ENCODE results near the gene GSE1.
A peak's percentile ranks its signal among the peaks of the same experiment; 100 is the strongest.

GSE1 gene

DNA sequence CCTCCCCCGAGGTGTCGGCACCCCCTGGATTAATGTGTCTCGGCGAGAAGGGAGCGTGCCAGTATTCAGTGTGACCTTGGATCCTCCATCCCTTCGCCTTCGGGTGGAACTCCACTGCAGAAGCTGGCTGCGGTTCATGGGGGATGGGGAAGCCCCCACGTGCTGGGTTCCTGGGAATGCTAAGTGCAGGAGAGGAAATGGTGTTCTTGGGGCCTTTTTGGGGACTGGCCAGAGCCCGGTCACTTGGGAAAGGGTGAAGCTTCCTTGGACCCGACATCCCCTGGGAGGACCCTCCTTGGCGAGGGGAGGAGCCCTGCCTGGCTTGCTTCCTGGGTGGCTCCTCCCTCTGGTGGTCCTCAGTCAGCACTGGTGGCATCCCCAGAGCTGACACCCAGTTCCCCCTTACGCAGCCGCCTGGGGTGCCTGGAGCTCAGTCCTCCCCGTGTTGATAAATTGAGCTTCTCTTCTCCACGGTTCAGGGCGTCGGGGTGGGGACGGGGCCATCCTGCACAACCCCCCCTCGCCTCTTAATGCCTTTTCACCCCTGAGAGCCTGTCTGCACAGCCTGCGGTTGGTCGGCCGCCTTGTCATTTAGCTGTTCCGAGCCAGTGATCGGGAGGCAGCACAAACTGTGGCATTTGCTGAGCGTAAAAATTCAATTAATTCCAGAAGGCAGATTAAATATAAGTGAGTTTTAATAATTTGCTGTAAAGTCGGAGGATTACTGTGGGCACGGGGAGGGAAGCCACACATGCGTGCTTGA, 30.7 kb upstream of the GSE1 start:
- Histone ChIP-seq H3K4me3 (no peak overlapping the region), H3K27ac (no peak overlapping the region)
- TF ChIP-seq, protein P1, sequence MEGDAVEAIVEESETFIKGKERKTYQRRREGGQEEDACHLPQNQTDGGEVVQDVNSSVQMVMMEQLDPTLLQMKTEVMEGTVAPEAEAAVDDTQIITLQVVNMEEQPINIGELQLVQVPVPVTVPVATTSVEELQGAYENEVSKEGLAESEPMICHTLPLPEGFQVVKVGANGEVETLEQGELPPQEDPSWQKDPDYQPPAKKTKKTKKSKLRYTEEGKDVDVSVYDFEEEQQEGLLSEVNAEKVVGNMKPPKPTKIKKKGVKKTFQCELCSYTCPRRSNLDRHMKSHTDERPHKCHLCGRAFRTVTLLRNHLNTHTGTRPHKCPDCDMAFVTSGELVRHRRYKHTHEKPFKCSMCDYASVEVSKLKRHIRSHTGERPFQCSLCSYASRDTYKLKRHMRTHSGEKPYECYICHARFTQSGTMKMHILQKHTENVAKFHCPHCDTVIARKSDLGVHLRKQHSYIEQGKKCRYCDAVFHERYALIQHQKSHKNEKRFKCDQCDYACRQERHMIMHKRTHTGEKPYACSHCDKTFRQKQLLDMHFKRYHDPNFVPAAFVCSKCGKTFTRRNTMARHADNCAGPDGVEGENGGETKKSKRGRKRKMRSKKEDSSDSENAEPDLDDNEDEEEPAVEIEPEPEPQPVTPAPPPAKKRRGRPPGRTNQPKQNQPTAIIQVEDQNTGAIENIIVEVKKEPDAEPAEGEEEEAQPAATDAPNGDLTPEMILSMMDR (IDR thresholded peaks at IDR 0.05) = no peak
- DNase-seq (ENCODE audit: low spot score) = no peak

DNA sequence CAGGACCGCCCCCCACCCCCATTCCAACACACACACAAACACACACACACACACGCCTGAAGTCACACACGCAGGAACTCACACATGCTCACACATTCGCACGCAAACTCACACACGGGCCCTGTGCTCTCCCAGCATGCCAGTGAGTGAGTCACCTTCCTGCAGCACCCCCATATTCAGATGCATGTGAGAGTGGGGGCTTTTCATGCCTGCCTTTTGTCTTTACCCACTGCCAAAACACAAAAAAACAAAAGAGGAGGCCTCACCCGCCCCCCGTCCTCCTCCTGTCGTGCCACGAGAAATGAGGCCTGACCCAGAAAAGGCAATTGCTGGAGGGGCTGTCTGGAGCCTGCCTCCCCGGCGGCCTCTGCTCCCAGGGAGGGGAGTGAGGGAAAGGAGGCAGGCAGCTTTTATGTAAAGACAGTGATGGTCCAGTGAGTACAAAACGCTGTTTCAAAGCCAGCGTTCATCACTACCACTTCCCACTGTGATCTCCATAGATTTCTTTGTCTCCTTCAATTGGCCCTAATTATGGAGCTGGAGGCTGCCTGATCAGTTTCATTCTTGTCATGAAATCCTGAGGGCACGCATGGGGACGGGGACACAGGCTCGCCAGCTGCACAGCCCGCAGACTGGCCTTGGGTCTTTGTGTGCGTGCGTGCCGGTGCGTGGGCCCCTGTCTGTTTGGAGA, 29.5 kb upstream of the GSE1 start:
- TF ChIP-seq, protein P1 (IDR thresholded peaks at IDR 0.05) = no peak
- H3K27ac ChIP-seq = no peak overlapping the region
- DNase-seq (ENCODE audit: low spot score) = no peak
- H3K4me3 ChIP-seq = no peak overlapping the region

DNA sequence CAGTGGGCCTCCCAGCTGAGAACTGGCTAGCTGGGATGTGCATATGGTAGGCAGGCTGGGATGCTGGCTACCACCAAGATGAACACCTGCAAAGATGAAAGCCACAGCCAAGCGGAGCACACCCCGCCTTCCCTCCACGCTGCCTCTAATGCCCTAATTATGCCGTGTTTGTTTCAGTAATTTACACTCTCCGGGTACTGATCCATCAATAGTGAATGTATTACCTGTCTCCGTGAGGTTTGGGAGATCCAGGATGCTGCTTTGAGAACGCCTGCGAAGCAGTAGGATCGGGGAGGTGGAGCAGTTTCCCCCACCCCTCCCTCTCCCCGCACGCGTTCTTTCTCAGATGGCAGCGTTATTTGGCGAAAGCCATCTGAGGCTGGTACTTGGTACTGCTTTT, 28.9 kb upstream of the GSE1 start:
- no peak for DNase-seq (ENCODE audit: low spot score)
- H3K27ac ChIP-seq = no peak overlapping the region
- no peak overlapping the region for H3K4me3 ChIP-seq
- TF ChIP-seq, protein P1 (IDR thresholded peaks at IDR 0.05) = no peak

DNA sequence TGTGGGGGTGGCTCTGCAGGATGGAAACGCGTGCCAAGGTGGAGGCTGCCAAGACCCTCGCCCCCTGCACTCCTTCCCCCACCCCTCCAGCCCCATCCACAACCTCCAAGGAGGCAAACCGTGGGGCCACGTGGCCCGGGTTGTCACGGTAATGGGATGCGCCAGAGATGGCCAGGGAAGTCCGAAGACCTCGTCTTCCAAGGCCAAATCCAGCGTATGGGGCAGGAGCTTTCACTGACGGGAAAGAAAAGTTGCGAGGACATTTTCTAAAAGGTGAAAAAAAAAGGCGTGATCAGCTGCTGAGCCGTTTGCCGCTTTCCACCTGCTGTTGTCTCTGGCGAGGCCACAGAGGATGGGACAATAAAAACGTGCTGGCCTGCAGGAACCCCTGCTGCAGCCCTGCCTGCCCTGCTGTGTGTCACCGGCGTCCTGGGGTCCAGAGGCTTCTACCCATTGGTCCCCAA, 28.3 kb upstream of the GSE1 start:
- TF ChIP-seq, protein P1 (IDR thresholded peaks at IDR 0.05) = no peak
- no peak overlapping the region for H3K4me3 ChIP-seq
- H3K27ac ChIP-seq = no peak overlapping the region
- no peak for DNase-seq (ENCODE audit: low spot score)

DNA sequence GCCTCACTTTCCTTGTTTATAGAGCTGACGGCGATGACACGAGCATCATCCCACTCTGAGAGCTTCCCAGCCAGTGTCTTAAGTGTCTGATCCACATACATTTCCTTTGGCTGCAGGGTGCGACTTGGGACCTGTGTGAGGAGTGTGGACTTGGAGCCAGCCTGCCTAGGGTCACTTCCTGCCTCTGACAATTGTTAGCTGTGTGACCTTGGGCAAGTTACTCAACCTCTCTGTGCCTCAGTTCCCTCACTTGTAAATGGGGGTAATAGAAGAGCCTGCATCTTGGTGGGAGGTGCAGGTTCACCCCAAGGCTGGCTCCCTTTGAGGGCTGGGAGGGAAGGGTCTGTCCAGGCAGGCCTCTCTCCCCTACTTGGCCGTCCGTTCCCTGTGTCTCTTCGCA, 27.4 kb upstream of the GSE1 start:
- Histone ChIP-seq H3K4me3 (no peak overlapping the region), H3K27ac (no peak overlapping the region)
- DNase-seq (ENCODE audit: low spot score) = no peak
- TF ChIP-seq, protein P1 (IDR thresholded peaks at IDR 0.05) = no peak

DNA sequence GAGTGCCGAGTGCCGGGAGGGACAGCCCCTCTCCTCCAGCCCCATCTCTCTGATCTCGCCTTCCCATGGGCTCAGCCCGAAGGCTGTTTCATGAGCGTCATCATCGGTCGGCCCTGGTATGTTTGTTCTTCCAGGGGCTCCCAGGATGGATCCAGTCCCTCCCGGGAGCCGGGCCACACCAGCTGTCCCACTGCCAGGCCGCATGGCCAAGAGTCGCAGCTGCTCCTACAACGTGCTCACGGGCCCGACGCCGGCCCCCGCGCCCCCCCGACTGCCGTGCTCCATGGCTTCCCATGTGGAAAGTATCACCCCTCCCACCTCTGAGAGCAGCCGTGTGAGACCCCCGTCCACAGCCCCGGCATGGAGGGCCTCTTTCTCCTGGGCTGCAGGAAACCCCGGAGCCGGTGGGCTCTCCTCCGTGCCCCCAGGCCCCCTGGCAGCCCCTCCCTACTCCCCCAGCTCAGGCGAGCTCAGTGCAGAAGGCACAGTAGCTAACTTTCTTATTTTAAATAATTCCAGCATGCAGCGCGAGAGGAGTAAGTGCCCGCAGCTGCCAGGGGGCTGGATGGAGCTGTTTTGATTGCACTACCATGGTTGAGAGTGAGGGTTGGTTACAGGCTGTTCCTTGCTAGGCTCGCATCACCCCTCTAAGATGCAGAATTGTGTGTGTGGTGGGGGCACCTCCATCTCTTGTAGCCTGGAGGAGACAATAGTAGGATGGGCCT, 26.6 kb upstream of the GSE1 start:
- Histone ChIP-seq H3K27ac (no peak overlapping the region), H3K4me3 (peak overlapping the region; percentile 53)
- DNase-seq (ENCODE audit: low spot score) = no peak
- TF ChIP-seq, protein P1 (IDR thresholded peaks at IDR 0.05) = no peak

All from coronary artery (tissue), 2 donors.